ENCODE measurements around the gene EFEMP2. TPM values are rescaled to one million over a fixed set of nuclear protein-coding genes. Genes with fewer than 3 reads are reported as not detected.
A peak's percentile ranks its signal among the peaks of the same experiment; 100 is the strongest.

Gene EFEMP2
- total RNA-seq (2014; rRNA removed; shearing (Covaris generic)) = 1.2 and 1.6 TPM in 2 replicates

DNA sequence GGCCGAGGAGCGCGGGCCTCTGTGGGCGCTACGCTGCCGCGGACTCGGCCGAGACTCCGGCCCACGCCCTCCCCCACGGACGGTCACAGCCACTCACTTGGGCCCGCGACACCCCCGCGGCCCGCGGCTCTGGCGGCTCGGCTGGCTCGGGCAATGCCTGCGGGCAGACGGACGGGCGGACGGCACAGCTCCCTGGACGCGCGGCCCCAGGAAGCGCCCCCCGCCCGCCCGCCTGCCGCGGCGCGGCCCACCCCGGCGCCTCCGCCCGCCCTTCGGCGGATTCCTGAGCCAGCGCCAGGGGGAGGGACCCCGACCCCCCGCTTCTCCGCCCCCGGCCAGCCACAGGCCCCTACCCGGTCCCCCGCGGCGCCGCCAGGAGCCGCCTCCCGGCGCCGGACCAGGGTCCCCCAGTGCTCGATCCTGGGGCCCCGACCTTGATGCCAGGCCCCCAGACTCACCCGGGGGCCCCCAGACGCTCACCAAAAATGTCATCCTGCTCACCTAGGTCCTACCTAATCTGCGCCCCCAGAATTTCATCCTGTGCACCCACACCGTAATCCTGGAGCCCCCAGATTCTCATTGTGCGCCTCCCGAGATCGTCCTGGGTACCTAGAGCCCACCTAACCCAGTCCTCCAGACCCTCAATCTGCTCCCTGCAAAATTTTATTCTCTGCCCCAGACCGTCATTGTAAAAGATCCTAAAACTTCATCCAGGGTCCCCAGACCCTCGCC lies at the start of gene EFEMP2:
Gene EFEMP2, minus strand, starts transcription at position 215 of the 732 bp plus-strand sequence. CDS start 446 bp downstream, outside the sequence.
- no peak for DNase-seq (ENCODE audit: low spot score)

GRCh38 chr11:65921876-65922275 lies 49.3 kb upstream of the EFEMP2 start:
- no peak for DNase-seq (ENCODE audit: low spot score)

DNA sequence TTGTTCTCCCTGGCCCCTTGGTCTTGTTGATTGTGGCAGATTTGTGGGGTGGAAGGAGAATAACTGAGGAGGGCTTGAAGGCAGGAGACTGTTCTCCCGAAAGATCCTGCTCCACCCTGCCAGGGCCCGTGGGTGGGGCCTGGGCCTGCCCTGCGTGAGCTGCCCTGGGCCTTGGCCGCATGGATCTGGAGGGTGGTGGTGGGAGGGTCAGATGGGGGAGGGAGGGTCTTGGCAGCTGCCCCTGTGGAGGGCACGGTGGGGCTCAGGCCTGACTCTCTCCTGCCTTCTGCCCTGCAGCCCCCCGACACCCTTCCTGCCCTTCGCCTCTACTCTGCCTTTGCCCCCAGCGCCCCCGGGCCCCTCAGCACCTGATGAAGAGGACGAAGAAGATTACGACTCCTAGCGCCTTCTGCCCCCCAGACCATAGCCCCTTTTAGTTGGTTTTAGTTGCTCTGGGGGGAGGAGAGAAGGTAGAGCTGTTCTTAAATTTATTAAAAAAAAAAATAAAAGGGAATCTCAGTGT lies 48.5 kb upstream of the EFEMP2 start:
- DNase-seq (ENCODE audit: low spot score) = no peak

GRCh38 chr11:65920372-65920802 lies 47.8 kb upstream of the EFEMP2 start:
- no peak for DNase-seq (ENCODE audit: low spot score)

- DNase-seq (ENCODE audit: low spot score) = peak; percentile 29
These were observed 47.2 kb upstream of the EFEMP2 start for GRCh38 chr11:65919573-65920371.

- peak; percentile 98 for DNase-seq (ENCODE audit: low spot score)
These were observed 46.6 kb upstream of the EFEMP2 start, which contains the start of gene DRAP1 for GRCh38 chr11:65919141-65919572. TSS of gene DRAP1 (plus strand) at chr11:65919426. CDS start at chr11:65919502, 76 bp downstream.

DNA sequence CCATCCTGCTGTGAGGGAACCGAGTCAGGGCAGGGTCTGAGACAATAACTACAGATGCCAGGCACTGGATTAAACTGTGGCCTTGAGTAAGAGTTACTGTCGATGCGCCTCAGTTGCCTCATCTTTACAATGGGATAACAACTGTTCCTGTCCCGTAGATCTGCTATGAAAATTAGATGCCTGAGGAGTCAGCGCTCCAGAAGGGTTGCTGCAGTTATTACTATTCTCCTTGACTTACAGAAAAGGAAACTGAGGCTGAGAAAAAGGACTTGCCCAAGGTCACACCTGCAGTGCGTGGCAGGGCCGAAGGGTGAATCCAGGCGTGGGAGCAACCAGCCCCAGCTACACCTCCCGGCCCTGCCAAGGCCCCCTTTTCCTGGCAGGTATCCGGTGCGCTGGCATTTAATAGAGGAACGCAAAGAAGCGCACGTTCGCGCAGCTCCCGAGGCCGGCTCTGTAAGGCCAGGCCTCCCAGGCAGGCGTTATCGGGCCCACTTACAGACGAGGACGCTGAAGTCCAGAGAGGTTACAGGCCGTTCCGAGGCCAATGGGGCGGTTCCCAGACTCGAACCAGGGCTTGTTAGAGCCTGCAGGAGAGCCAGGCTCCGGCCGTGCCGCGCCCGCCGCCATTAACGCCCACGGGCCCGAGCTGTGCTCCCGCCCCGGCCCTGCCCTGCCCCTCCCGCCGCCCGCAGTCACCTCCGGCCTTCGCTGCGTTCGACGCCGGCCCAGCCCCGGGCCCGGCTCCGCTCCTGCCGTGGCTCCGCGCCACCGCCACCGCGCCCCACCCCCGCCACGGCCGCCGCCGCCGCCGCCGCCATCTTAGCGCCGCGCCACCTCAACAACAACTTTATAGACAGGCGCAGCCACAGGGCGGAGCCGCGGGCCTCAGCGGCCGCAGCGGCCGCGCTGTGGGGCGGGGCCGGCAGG lies 45.9 kb upstream of the EFEMP2 start, which contains the start of gene C11orf68:
Gene C11orf68, minus strand, starts transcription at position 852 of the 930 bp plus-strand sequence. Its CDS starts 31 bp downstream, at position 821.
- peak; percentile 48 for DNase-seq (ENCODE audit: low spot score)

DNA sequence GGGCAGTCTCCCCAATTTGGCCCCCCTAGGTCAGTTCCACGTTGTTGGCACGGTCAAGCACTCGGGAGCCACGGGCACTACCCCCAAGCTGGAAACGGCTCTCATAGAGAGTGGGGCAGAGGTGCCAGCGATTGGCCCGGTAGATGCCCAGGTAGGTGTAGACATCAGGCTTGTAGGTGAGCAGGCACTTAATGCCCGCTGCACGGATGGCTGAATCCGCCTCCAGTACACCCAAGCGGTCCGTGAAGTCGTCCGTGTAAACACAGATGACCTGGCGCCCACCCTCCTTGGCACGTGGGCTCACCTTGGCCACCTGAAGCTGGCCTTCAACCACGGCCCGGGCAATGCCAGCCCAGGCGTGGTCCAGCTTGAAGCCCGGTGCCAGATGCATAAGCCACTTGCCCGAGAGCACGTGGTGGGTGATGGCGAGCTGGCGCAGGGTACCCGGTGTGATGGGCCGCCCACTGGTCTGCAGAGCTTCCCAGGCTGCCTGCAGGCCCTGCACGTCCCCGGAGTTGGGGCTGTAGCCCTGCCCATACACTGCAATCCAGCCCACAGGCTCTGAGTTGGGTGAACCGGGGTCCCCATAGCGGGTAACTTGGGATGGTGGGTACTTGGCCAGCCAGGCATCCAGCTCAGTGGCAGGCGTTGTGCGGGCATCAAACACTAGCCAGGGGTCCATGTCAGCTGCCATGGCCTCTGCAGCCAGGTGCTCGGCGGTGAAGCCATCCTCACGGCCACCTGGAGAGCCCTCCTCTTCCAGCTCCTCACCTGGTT lies 45.0 kb upstream of the EFEMP2 start:
- DNase-seq (ENCODE audit: low spot score) = no peak

DNA sequence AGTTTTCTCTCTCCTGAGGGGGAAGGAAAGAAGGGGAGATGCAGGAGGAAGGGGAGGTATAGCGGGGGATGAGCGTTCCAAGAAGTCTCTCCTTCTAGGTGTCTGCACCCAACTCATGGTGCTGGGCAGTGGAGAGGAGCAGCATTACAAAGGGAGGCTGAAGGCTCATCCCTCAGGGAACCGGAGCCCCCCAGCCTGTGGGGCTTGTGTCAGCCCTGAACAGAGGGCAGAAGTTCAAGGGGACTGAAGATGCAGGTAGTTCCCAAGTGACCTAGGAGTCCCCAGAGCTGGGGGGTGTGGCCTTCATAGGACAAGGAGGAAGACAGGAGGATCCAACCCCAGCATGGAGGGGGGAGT lies 44.5 kb upstream of the EFEMP2 start:
- DNase-seq (ENCODE audit: low spot score) = no peak

- no peak for DNase-seq (ENCODE audit: low spot score)
These were observed 43.8 kb upstream of the EFEMP2 start for GRCh38 chr11:65916391-65916790.

DNA sequence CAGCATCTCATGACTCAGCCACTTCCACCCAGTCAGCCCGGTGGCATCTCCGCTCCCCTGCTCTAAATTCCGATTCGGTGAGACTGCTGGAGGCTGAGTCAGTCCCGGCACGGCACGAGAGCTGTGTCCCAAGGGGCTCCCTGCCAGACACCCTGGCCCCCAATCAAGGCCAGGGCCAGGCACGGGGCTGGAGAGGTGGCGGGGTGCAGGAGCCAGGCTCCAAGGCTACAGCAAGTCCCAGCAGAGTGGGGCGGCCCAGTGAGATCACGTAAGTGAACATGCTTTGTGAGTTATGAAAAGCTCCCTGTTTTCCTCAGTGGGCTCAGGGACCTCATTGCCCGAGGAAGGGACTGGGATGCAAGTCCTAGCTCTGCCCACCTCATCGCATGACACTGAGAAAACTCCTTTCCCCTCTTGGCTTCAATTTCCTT lies 43.2 kb upstream of the EFEMP2 start:
- DNase-seq (ENCODE audit: low spot score) = peak; percentile 82

- DNase-seq (ENCODE audit: low spot score) = no peak
These were observed 42.7 kb upstream of the EFEMP2 start for GRCh38 chr11:65915101-65915820.

- DNase-seq (ENCODE audit: low spot score) = no peak
These were observed 40.2 kb upstream of the EFEMP2 start for GRCh38 chr11:65912845-65913244.

GRCh38 chr11:65911682-65912568 lies 39.3 kb upstream of the EFEMP2 start:
- DNase-seq (ENCODE audit: low spot score) = peak; percentile 82

GRCh38 chr11:65907878-65908277 lies 35.3 kb upstream of the EFEMP2 start:
- DNase-seq (ENCODE audit: low spot score) = no peak

DNA sequence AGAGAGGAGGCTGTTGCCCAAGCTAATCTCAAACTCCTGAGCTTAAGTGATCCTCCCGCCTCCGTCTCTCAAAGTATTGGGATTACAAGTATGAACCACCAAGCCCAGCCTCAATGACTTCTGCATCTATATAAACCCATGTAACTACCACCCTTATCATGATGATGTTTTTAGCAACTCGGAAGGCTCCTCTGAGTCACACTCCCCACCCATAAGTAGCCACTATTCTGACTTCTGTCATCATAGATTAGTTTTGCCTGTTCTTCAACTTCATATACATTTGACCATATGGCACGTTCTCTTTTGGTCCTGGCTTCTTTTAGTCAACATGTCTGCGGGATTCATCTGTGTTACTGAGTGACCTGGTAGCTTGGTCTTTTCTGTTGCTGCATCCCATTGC lies 34.0 kb upstream of the EFEMP2 start:
- DNase-seq (ENCODE audit: low spot score) = no peak

DNA sequence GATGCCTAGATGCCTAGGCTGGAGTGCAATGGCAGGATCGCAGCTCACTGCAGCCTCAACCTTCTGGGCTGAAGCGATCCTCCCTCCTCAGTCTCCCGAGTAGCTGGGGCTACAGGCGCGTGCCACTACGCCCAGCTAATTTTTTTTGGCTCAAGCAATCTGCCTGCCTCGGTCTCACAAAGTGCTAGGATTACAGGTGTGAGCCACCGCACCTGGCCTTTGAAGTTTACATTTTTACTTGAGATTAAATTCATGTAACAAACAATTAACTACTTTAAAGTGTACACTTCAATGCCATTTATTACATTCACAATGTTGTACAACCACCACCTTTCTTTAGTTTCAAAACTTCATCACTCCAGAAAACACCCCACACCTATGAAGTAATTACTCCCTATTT lies 31.1 kb upstream of the EFEMP2 start:
- no peak for DNase-seq (ENCODE audit: low spot score)

GRCh38 chr11:65903068-65903481 lies 30.5 kb upstream of the EFEMP2 start:
- DNase-seq (ENCODE audit: low spot score) = peak; percentile 90

- no peak for DNase-seq (ENCODE audit: low spot score)
These were observed 28.2 kb upstream of the EFEMP2 start for GRCh38 chr11:65900899-65901180.
